ENCODE data around the gene CHCHD4. TPM values are rescaled to one million over a fixed set of nuclear protein-coding genes. Genes with fewer than 3 reads are reported as not detected.
A peak's percentile ranks its signal among the peaks of the same experiment; 100 is the strongest.

Gene CHCHD4
- total and polyA plus RNA-seq, 2 of the 13 experiments (the other 11 are each of a cell fraction or from before 2014, with no cell fraction given) = 15.8 to 24.1 TPM

DNA sequence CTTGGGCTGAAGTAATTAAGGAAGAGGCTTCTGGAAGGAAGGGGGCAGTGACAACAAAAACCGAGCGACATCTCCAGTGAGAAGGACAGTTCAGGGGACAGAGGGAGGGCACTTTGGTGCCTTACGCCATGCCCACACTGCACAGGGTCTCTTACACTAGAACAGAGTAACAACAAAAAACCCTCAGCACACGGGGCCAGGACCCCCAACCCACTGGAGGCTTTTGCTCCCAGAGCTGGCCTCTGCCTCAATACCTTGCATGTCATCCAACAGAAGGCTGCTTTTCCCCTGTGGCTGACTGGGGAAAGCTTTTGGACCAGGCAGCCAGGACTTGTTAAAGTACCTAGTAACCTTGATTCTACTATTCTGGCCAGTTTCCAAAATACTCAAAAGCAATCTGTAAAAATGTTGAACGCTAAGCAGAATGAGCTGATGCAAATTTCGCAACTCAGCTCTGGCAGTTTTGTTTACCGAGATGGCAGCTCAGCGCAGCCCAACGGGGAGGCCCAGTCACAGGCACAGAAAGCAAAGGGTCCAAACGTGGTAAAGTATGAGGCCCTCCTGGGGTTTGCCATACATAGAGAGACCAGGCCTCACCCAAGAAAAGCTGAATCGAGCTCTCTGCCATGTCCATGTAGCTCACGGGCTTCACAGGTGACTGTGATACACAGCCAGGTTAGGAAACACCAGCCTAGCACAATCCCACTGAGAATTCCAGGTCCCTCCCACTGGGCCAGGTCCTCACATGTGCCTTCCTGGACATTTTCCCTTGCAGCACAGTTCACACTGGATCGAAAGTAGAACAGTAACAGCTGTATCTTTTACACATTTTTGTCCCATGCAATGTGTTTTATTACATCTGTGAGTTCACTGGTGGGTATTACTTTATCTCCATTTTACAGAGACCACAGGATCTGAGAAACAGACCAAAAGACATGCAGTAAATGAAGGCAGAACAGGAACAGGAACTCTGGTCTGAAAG, 6.0 kb downstream of the CHCHD4 start (continued):
- TF ChIP-seq ZNF501 (CRISPR knock-in tag; IDR thresholded peaks at IDR 0.05) (0 out of 2 replicates have a peak, but pooled peaks have one; percentile 48), ZNF20 (CRISPR knock-in tag; IDR thresholded peaks at IDR 0.05) (no peak), JARID2 (CRISPR knock-in tag; IDR thresholded peaks at IDR 0.05; ENCODE audit: insufficient replicate concordance) (no peak), ZNF30 (CRISPR knock-in tag; IDR thresholded peaks at IDR 0.05) (no peak), SAP130 (CRISPR knock-in tag; IDR thresholded peaks at IDR 0.05; ENCODE audit: low read depth) (peak; percentile 68), SIX1 (CRISPR knock-in tag; IDR thresholded peaks at IDR 0.05; ENCODE audit: borderline replicate concordance) (0 out of 2 replicates have a peak, but pooled peaks have one; percentile 15), SIN3B (IDR thresholded peaks at IDR 0.05; ENCODE audit: low read length) (no peak), KAT7 (CRISPR knock-in tag; IDR thresholded peaks at IDR 0.05; ENCODE audit: borderline replicate concordance) (0 out of 2 replicates have a peak, but pooled peaks have one; percentile 31), ZNF75D (CRISPR knock-in tag; IDR thresholded peaks at IDR 0.05; ENCODE audit: borderline replicate concordance) (no peak), JDP2 (CRISPR knock-in tag; IDR thresholded peaks at IDR 0.05; ENCODE audit: borderline replicate concordance) (no peak), ATRX (CRISPR knock-in tag; IDR thresholded peaks at IDR 0.05; ENCODE audit: borderline replicate concordance) (no peak), STAT5B (CRISPR knock-in tag; IDR thresholded peaks at IDR 0.05) (no peak), SATB2 (CRISPR knock-in tag; IDR thresholded peaks at IDR 0.05) (no peak), U2AF1 (optimal IDR thresholded peaks at IDR 0.05; ENCODE audit: low read depth, low read length) (no peak)
- TF ChIP-seq, protein P1, sequence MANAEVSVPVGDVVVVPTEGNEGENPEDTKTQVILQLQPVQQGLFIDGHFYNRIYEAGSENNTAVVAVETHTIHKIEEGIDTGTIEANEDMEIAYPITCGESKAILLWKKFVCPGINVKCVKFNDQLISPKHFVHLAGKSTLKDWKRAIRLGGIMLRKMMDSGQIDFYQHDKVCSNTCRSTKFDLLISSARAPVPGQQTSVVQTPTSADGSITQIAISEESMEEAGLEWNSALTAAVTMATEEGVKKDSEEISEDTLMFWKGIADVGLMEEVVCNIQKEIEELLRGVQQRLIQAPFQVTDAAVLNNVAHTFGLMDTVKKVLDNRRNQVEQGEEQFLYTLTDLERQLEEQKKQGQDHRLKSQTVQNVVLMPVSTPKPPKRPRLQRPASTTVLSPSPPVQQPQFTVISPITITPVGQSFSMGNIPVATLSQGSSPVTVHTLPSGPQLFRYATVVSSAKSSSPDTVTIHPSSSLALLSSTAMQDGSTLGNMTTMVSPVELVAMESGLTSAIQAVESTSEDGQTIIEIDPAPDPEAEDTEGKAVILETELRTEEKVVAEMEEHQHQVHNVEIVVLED (CRISPR knock-in tag; IDR thresholded peaks at IDR 0.05; ENCODE audit: borderline replicate concordance) = peak; percentile 30; the same call in 1 of the 2 replicates
- TF ChIP-seq, protein P2, sequence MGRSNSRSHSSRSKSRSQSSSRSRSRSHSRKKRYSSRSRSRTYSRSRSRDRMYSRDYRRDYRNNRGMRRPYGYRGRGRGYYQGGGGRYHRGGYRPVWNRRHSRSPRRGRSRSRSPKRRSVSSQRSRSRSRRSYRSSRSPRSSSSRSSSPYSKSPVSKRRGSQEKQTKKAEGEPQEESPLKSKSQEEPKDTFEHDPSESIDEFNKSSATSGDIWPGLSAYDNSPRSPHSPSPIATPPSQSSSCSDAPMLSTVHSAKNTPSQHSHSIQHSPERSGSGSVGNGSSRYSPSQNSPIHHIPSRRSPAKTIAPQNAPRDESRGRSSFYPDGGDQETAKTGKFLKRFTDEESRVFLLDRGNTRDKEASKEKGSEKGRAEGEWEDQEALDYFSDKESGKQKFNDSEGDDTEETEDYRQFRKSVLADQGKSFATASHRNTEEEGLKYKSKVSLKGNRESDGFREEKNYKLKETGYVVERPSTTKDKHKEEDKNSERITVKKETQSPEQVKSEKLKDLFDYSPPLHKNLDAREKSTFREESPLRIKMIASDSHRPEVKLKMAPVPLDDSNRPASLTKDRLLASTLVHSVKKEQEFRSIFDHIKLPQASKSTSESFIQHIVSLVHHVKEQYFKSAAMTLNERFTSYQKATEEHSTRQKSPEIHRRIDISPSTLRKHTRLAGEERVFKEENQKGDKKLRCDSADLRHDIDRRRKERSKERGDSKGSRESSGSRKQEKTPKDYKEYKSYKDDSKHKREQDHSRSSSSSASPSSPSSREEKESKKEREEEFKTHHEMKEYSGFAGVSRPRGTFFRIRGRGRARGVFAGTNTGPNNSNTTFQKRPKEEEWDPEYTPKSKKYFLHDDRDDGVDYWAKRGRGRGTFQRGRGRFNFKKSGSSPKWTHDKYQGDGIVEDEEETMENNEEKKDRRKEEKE (IDR thresholded peaks at IDR 0.05) = no peak
- TF ChIP-seq, protein P3, sequence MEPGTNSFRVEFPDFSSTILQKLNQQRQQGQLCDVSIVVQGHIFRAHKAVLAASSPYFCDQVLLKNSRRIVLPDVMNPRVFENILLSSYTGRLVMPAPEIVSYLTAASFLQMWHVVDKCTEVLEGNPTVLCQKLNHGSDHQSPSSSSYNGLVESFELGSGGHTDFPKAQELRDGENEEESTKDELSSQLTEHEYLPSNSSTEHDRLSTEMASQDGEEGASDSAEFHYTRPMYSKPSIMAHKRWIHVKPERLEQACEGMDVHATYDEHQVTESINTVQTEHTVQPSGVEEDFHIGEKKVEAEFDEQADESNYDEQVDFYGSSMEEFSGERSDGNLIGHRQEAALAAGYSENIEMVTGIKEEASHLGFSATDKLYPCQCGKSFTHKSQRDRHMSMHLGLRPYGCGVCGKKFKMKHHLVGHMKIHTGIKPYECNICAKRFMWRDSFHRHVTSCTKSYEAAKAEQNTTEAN (CRISPR knock-in tag; conservative IDR thresholded peaks at IDR 0.05) = 0 out of 2 replicates have a peak, but pooled peaks have one; percentile 41
- TF ChIP-seq, protein P4, sequence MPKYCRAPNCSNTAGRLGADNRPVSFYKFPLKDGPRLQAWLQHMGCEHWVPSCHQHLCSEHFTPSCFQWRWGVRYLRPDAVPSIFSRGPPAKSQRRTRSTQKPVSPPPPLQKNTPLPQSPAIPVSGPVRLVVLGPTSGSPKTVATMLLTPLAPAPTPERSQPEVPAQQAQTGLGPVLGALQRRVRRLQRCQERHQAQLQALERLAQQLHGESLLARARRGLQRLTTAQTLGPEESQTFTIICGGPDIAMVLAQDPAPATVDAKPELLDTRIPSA (CRISPR knock-in tag; IDR thresholded peaks at IDR 0.05; ENCODE audit: borderline replicate concordance) = no peak
